ENCODE data around the gene NDUFS4.
"Not testable (repeated sequence)": the region's sequence is repeated elsewhere in the genome, so short reads cannot be mapped to it uniquely, and the experiment has no call there.

Gene NDUFS4

GRCh38 chr5:53590759-53591158, 30.3 kb downstream of the NDUFS4 start:
- TF ChIP-seq, protein P1, sequence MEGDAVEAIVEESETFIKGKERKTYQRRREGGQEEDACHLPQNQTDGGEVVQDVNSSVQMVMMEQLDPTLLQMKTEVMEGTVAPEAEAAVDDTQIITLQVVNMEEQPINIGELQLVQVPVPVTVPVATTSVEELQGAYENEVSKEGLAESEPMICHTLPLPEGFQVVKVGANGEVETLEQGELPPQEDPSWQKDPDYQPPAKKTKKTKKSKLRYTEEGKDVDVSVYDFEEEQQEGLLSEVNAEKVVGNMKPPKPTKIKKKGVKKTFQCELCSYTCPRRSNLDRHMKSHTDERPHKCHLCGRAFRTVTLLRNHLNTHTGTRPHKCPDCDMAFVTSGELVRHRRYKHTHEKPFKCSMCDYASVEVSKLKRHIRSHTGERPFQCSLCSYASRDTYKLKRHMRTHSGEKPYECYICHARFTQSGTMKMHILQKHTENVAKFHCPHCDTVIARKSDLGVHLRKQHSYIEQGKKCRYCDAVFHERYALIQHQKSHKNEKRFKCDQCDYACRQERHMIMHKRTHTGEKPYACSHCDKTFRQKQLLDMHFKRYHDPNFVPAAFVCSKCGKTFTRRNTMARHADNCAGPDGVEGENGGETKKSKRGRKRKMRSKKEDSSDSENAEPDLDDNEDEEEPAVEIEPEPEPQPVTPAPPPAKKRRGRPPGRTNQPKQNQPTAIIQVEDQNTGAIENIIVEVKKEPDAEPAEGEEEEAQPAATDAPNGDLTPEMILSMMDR (IDR thresholded peaks at IDR 0.05; ENCODE audit: low read depth, low read length) = no peak
- H3K4me3 ChIP-seq (ENCODE audit: low read depth, low read length) = no peak overlapping the region

DNA sequence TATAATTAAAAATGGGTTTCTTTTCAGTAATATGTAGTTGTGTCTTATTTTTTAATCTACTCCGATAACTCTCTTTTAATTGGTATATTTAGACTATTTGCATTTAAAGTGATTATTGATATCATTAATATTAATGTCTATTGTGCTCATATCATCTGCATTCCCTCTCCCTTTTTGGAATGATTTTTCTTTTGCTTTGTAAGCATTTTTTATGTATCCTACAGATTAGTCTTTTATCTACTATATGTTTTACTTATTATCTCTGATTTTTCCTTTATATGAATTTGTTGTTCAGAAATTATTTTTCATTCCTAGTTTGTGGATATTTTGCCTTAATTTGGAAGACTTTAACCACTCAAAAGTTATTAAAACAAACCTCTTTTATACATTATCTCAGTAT, 34.0 kb downstream of the NDUFS4 start:
- TF ChIP-seq, protein P1 (IDR thresholded peaks at IDR 0.05; ENCODE audit: low read depth, low read length) = no peak

GRCh38 chr5:53597894-53598293, 37.5 kb downstream of the NDUFS4 start:
- TF ChIP-seq, protein P1 (IDR thresholded peaks at IDR 0.05; ENCODE audit: low read depth, low read length) = no peak
- no peak overlapping the region for H3K4me3 ChIP-seq (ENCODE audit: low read depth, low read length)

More for the DNA sequence above, 34.0 kb downstream of the NDUFS4 start:
- H3K4me3 ChIP-seq (ENCODE audit: low read depth, low read length) = no peak overlapping the region

DNA sequence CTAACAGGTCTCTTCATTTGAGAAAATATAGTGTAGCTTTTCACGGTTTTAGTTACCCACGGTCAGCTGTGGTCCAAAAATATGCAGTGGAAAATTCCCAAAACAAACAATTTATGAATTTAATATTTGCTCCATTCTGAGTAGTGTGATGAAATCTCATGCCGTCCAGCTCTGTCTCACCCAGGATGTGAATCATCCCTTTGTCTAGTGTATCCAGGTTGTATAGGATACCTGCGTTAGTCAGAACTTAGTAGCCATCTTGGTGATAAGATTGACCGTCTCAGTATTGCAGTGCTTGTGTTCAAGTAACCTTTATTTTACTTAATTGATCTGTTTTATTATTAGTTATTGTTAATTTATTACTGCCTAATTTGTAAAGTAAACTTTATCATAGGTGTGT, 41.1 kb downstream of the NDUFS4 start:
- TF ChIP-seq, protein P1 (IDR thresholded peaks at IDR 0.05; ENCODE audit: low read depth, low read length) = no peak

GRCh38 chr5:53603009-53603687, 42.7 kb downstream of the NDUFS4 start:
- no peak overlapping the region for H3K4me3 ChIP-seq (ENCODE audit: low read depth, low read length)
- TF ChIP-seq, protein P1 (IDR thresholded peaks at IDR 0.05; ENCODE audit: low read depth, low read length) = no peak

More for the DNA sequence above, 41.1 kb downstream of the NDUFS4 start:
- H3K4me3 ChIP-seq (ENCODE audit: low read depth, low read length) = no peak overlapping the region

DNA sequence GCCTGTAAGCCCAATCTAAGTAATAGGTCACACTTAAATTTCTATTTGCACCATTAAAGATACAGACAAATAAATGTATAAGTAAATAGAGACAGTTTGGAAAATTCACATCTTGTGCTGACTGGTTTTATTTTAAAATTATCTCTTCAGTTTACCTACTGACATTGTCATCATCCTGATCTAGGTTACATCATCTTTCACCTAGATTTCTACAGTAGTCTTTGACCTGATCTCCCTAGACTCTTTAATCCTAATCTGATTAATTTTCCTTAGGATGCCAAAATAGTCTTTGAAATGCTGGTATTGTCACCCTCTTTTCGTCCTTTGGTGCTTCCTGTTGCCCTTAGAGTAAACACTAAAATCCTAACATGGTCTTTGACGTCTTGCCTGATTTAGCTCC, 43.9 kb downstream of the NDUFS4 start:
- no peak overlapping the region for H3K4me3 ChIP-seq (ENCODE audit: low read depth, low read length)
- TF ChIP-seq, protein P1 (IDR thresholded peaks at IDR 0.05; ENCODE audit: low read depth, low read length) = no peak

GRCh38 chr5:53607886-53608285, 47.4 kb downstream of the NDUFS4 start:
- TF ChIP-seq, protein P1 (IDR thresholded peaks at IDR 0.05; ENCODE audit: low read depth, low read length) = no peak
- H3K4me3 ChIP-seq (ENCODE audit: low read depth, low read length) = no peak overlapping the region

- H3K4me3 ChIP-seq (ENCODE audit: low read depth, low read length) = not testable (repeated sequence)
Observed at GRCh38 chr5:53608897-53609296, 48.5 kb downstream of the NDUFS4 start.

Data from WI38 (cell line).